ENCODE measurements around the gene HPGD.

- TF ChIP-seq CTCF (IDR thresholded peaks at IDR 0.05) (no peak), POLR2AphosphoS5 (IDR thresholded peaks at IDR 0.05) (no peak), EP300 (IDR thresholded peaks at IDR 0.05) (no peak), POLR2A (IDR thresholded peaks at IDR 0.05) (no peak)
Observed at GRCh38 chr4:174474457-174475075, 47.7 kb downstream of the HPGD start.

All from suprapubic skin (tissue), 4 donors.